Activated naive CD8-positive, alpha-beta T cell treated with anti-CD3 and anti-CD28 coated beads for 36 hours (primary cell): ENCODE measurements around the gene VPS26C. TPM values are rescaled to one million over a fixed set of nuclear protein-coding genes. Genes with fewer than 3 reads are reported as not detected.
"Not testable (repeated sequence)": the region's sequence is repeated elsewhere in the genome, so short reads cannot be mapped to it uniquely, and the experiment has no call there.

ENCODE experiments used
- DNase-seq: peaks from one replicate; pipeline ENCODE4 v3.0.0; 2021
- H3K27ac Mint-ChIP-seq: one replicate; pipeline ENCODE4 v1.8.0; 2022; ENCODE audit warnings: mild to moderate bottlenecking, moderate library complexity, mixed read lengths
- H3K27me3 Mint-ChIP-seq: one replicate; pipeline ENCODE4 v1.8.0; 2022; ENCODE audit warnings: mild to moderate bottlenecking, mixed read lengths
- H3K36me3 Mint-ChIP-seq: one replicate; pipeline ENCODE4 v1.8.0; 2021; ENCODE audit warnings: mild to moderate bottlenecking, mixed read lengths
- H3K4me1 Mint-ChIP-seq: one replicate; pipeline ENCODE4 v1.8.0; 2021; ENCODE audit warnings: mixed read lengths
- H3K4me3 Mint-ChIP-seq: one replicate; pipeline ENCODE4 v1.8.0; 2022; ENCODE audit warnings: mild to moderate bottlenecking, moderate library complexity, mixed read lengths
- H3K9me3 Mint-ChIP-seq: one replicate; pipeline ENCODE4 v1.8.0; 2022; ENCODE audit warnings: mixed read lengths
- total RNA-seq, 2 experiments: library from RNA; stranded (reverse); gene quantifications; one replicate each; pipeline ENCODE4 v1.2.3, GENCODE V29; 2021

Gene VPS26C
- 10 to 100 TPM; 60.7 to 62.6 TPM for total RNA-seq

DNA sequence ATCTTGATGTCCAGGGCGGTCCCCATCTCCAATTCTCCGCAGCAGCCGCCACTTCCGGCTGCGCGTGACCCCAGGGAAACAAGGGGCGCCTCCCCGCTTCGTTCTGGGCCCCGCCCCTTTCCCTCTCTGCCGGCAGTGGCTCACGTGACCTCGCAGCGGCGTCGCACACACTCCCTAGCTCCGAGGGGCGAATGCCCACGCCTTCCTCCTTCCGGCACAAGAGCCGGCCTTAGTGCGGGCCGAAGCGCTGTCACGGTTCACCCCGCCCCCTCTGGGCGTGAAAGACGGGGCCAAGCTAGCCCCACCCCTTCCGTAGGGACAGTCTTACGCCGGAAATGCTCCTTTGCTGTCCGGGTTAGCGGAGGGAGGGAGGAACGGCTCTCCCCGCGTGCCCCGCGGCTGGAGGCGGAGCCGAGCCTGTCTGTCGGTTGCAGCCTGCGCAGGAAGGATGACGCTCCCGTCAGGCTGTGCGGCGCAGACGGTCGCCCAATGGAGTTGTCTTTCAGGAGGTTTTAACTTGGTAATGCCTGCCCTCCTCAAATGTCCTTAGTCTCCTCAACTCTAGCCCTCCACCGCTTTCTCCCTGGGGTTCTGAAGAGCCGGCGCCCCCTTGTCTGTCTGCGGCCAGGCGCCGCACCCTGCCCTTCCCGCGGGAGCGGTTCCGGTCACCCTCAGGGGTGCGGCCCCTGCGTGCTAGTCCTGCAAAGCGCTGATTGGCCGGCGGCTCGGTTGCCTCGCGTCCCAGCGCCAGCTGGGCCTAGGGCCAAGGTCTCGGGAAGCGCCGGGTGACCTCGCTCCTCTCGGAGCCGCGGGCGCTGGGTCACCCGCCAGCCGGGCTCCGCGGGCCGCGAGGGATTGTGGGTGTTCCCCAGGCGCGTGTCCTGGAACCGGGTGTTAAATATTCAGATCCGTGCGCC is at the start of gene VPS26C:
TSS of gene VPS26C (minus strand) at position 66 of the 917 bp plus-strand sequence. CDS start at position 26, 40 bp downstream.
- peaks cover 29% of the 10 kb centered on the region for H3K4me1 Mint-ChIP-seq
- H3K27me3 Mint-ChIP-seq, result no peaks in the 10 kb centered on the region
- peak within 1 kb of the TSS; percentile 97 for H3K4me3 Mint-ChIP-seq

DNA sequence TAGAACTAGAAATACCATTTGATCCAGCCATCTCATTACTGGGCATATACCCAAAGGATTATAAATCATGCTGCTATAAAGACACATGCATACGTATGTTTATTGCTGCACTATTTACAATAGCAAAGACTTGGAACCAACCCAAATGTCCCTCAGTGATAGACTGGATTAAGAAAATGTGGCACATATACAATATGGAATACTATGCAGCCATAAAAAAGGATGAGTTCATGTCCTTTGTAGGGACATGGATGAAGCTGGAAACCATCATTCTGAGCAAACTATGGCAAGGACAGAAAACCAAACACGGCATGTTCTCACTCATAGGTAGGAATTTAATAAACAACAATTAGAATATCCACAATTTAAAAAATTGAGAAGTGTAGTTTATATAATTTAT is 48.9 kb upstream of the VPS26C start:
- not testable (repeated sequence) for H3K4me3 Mint-ChIP-seq, H3K4me1 Mint-ChIP-seq, H3K27ac Mint-ChIP-seq, DNase-seq, H3K27me3 Mint-ChIP-seq, H3K36me3 Mint-ChIP-seq
- peaks cover 13% of the 10 kb centered on the region for H3K9me3 Mint-ChIP-seq

More for the DNA sequence above, at the start of gene VPS26C:
- H3K9me3 Mint-ChIP-seq, result no peaks in the 10 kb centered on the region
- DNase-seq, result peak; percentile 99
- H3K27ac Mint-ChIP-seq, result peak within 1 kb of the TSS; percentile 97
- H3K36me3 Mint-ChIP-seq, result peaks cover 23% of the 10 kb centered on the region

DNA sequence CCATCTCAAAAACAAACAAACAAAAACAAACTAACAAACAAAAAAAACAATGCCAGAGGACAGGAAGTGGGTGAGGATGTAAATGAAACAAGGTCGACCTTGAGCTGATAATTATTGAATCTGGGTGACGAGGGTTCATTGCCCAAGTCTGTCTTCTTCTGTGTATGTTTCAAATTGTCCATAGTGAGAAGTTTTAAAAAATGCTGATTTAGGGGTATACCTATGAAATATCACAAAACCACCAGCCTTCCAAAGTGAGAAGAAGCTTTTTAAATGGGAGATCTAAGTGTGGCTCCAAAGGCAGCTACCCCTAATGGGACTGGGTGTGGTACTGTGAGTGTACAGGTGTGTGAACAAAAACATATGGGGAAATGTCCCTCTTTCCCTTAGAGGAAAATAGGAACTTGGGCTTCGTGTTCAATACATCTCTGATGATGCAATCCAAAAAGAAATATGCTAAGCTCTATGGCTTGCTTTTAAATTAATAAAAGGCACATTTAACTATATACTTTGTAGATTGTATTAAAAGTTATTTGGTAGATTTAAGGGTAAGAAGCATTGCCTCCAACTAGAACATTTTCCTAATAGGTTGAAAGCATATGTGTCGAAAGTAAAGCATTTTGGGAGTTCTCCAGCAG is 33.1 kb upstream of the VPS26C start:
- Mint-ChIP-seq H3K9me3 (no peaks in the 10 kb centered on the region), H3K4me1 (no peaks in the 10 kb centered on the region), H3K27me3 (no peaks in the 10 kb centered on the region), H3K4me3 (no peak overlapping the region), H3K36me3 (no peaks in the 10 kb centered on the region), H3K27ac (no peak overlapping the region)
- no peak for DNase-seq

DNA sequence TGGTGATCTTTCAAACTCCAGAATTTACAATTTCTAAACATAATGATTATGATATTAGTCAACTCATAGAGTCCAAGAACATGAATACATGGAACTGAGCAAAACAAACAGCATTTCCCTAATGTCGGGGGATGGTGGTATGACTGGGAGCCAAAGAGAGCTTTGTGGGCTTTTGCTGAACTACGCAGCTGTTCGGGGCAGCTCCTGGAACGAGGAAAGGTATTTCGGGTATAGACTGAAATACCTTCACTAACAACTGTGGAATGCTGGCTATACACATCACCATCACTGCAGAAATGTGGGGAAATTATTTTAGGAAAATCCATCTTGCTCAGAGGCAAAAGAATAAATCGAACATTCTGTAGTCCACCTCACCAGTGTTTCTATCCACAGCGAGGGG is 30.2 kb upstream of the VPS26C start:
- H3K27me3 Mint-ChIP-seq, result no peaks in the 10 kb centered on the region
- no peaks in the 10 kb centered on the region for H3K9me3 Mint-ChIP-seq
- no peak overlapping the region for H3K27ac Mint-ChIP-seq

DNA sequence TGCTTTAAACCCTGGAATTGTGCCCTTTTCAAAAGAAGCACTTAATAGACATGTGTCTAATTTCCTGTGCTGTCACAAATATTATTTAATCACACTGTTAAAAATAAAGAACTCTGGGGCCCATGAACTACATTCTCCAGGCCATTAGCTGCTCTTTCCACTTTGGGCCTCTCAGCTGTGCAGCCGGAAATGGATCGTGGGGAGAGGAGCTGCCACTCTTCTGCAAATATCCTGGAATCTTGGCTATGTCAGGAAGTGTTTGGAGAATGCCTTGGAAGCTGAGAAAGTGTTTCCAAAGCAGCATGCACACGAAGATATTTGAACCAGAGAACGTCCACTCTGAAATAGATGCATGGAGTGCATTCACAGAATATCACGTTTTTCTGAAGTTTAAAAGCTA is 27.5 kb upstream of the VPS26C start:
- no peak for DNase-seq
- Mint-ChIP-seq H3K4me3 (no peak overlapping the region), H3K27ac (no peak overlapping the region), H3K27me3 (no peaks in the 10 kb centered on the region), H3K9me3 (no peaks in the 10 kb centered on the region), H3K36me3 (no peaks in the 10 kb centered on the region), H3K4me1 (no peaks in the 10 kb centered on the region)

More for the DNA sequence above, 30.2 kb upstream of the VPS26C start:
- Mint-ChIP-seq H3K36me3 (no peaks in the 10 kb centered on the region), H3K4me3 (no peak overlapping the region), H3K4me1 (no peaks in the 10 kb centered on the region)
- DNase-seq, result no peak

DNA sequence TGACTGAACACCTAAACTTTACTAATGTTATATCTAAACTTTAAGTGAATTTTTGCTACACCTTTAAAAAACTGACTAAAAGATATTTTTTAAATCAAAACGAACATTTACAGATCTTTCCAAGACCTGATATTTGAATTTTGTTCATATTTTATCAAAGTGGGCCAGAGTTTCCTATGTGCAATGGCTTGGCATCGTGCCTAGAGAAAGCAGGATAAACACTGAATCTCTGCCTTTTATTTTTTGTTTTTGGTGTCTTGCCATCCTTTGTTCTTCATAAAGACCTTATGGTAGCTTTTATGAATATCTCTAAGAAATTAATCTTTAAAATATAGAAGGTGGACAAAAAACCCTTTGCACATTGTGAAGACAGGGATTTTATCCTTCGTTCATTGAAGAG is 25.8 kb upstream of the VPS26C start:
- no peaks in the 10 kb centered on the region for H3K9me3 Mint-ChIP-seq
- H3K4me3 Mint-ChIP-seq, result no peak overlapping the region
- DNase-seq, result no peak
- no peak overlapping the region for H3K27ac Mint-ChIP-seq
- no peaks in the 10 kb centered on the region for H3K4me1 Mint-ChIP-seq
- no peaks in the 10 kb centered on the region for H3K27me3 Mint-ChIP-seq
- no peaks in the 10 kb centered on the region for H3K36me3 Mint-ChIP-seq

DNA sequence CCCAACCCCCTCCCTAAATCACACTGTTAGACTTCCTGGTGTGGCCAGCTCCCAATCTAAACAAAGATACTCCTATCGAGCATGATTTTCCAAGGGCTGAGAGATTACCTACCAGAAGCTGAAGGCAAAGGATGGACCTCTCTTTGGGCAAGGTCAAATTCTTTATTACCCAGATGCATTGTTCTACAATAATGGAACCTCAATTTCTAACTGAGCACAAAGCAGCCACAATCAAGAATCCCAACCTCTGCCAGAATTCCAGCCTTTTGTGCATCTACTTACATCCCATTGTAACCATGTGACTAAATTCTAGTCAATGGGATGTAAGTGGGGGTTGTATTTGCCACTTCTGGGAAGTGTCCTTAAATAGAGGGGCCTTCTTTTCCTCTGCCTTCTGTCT is 24.9 kb upstream of the VPS26C start:
- Mint-ChIP-seq H3K9me3 (no peaks in the 10 kb centered on the region), H3K27me3 (no peaks in the 10 kb centered on the region), H3K36me3 (no peaks in the 10 kb centered on the region), H3K4me1 (no peaks in the 10 kb centered on the region), H3K27ac (no peak overlapping the region), H3K4me3 (no peak overlapping the region)
- no peak for DNase-seq

DNA sequence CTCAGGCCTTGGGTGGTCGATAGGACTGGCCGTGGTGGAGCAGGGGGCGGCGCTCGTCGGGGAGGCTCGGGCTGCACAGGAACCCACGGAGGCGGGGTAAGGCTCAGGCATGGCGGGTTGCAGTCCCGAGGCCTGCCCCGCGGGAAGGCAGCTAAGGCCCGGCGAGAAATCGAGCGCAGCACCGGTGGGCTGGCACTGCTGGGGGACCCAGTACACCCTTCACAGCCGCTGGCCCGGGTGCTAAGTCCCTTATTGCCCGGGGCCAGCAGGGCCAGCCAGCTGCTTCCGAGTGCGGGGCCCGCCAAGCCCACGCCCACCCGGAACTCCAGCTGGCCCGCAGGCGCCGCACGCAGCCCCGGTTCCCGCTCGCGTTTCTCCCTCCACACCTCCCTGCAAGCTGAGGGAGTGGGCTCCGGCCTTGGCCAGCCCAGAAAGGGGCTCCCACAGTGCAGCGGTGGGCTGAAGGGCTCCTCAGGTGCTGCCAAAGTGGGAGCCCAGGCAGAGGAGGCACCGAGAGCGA is 16.1 kb upstream of the VPS26C start:
- not testable (repeated sequence) for H3K27me3 Mint-ChIP-seq, H3K36me3 Mint-ChIP-seq, H3K27ac Mint-ChIP-seq, H3K9me3 Mint-ChIP-seq, H3K4me3 Mint-ChIP-seq, H3K4me1 Mint-ChIP-seq, DNase-seq

DNA sequence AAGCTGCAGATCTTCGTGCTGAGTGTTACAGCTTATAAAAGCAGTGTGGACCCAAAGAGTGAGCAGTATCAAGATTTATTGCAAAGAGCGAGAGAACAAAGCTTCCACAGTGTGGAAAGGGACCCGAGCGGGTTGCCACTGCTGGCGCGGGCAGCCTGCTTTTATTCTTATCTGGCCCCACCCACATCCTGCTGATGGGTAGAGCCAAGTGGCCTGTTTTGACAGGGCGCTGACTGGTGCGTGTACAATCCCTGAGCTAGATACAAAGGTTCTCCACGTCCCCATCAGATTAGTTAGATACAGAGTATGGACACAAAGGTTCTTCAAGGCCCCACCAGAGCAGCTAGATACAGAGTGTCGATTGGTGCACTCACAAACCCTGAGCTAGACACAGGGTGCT is 15.5 kb upstream of the VPS26C start:
- H3K27me3 Mint-ChIP-seq, DNase-seq, H3K4me1 Mint-ChIP-seq, H3K9me3 Mint-ChIP-seq, H3K27ac Mint-ChIP-seq, H3K36me3 Mint-ChIP-seq: not testable (repeated sequence)
- peak overlapping the region; percentile 60 for H3K4me3 Mint-ChIP-seq

DNA sequence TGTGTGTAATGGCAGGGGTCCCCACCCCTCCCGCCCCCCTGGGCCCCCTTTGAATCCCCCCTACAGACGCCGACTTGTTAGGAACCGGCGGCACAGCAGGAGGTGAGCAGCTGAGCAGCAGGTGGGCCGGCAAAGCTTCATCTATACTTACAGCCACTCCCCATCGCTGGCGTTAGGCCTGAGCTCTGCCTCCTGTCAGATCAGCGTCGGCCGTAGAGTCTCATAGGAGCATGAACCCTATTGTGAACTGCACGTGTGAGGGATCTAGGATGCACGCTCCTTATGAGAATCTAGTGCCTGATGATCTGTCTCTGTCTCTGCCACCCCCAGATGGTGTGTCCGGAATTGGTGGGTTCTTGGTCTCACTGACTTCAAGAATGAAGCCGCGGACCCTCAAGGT is 14.9 kb upstream of the VPS26C start:
- Mint-ChIP-seq H3K4me3 (peak overlapping the region; percentile 60), H3K9me3 (peaks cover 1% of the 10 kb centered on the region), H3K4me1 (no peaks in the 10 kb centered on the region), H3K36me3 (no peaks in the 10 kb centered on the region), H3K27ac (no peak overlapping the region), H3K27me3 (no peaks in the 10 kb centered on the region)
- DNase-seq, result no peak

DNA sequence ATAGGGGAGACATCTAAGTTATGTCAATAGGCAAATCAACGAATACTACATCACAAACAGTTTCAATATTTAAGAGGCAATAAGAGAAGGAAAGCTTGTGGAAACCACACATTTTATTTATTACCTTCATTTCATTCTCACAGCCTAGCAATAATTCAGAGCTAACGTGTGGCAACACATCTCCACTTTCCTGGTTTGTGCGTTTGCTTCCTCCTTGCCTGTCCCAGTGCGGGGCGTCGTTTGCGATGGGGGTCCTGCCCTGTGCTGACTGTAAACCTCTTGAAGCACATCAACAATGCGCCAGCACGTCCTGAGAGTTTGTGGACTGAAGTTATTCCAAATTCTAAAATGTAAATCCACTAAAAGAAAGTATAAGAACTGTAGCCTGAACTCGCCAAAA is 14.4 kb upstream of the VPS26C start:
- peak overlapping the region; percentile 23 for H3K4me3 Mint-ChIP-seq
- no peaks in the 10 kb centered on the region for H3K36me3 Mint-ChIP-seq
- DNase-seq, result no peak
- peaks cover 1% of the 10 kb centered on the region for H3K9me3 Mint-ChIP-seq
- H3K27ac Mint-ChIP-seq, result no peak overlapping the region
- H3K4me1 Mint-ChIP-seq, result no peaks in the 10 kb centered on the region
- no peaks in the 10 kb centered on the region for H3K27me3 Mint-ChIP-seq

DNA sequence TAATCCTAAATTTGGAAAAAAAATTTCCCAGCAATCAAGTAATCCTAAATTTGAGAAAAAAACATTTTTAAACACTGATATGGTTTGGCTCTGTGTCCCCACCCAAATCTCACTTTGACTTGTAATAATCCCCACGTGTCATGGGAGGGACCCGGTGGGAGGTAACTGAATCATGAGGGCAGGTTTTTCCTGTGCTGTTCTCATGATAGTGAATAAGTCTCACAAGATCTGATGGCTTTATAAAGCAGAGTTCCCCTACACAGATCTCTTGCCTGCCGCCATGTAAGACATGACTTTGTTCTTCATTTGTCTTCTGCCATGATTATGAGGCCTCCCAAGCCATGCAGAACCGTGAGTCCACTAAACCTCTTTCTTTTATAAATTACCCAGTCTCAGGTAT is 12.1 kb upstream of the VPS26C start:
- not testable (repeated sequence) for DNase-seq, H3K9me3 Mint-ChIP-seq, H3K4me1 Mint-ChIP-seq, H3K27ac Mint-ChIP-seq, H3K4me3 Mint-ChIP-seq, H3K36me3 Mint-ChIP-seq, H3K27me3 Mint-ChIP-seq

DNA sequence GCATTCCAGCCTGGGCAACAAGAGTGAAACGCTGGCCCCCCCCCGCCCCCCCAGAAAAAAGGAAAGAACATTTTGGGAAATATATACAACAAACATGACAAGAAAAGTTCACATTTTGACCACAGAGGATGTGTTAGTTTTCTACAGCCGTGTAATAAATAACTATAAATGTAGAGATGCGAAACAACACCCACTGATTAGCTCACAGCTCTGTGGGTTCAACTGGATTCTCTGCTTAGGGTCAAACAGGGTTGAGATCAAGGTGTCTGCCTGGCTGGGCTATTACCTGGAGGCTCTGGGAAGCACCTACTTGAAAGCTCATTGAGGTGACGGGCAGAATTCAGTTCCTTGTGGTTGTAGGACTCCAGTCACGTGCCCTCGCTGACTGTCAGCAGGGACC is 11.1 kb upstream of the VPS26C start:
- no peaks in the 10 kb centered on the region for H3K36me3 Mint-ChIP-seq
- no peak for DNase-seq
- H3K27me3 Mint-ChIP-seq, result no peaks in the 10 kb centered on the region
- no peak overlapping the region for H3K4me3 Mint-ChIP-seq
- H3K4me1 Mint-ChIP-seq, result peaks cover 4% of the 10 kb centered on the region
- H3K27ac Mint-ChIP-seq, result no peak overlapping the region
- H3K9me3 Mint-ChIP-seq, result peaks cover 1% of the 10 kb centered on the region

DNA sequence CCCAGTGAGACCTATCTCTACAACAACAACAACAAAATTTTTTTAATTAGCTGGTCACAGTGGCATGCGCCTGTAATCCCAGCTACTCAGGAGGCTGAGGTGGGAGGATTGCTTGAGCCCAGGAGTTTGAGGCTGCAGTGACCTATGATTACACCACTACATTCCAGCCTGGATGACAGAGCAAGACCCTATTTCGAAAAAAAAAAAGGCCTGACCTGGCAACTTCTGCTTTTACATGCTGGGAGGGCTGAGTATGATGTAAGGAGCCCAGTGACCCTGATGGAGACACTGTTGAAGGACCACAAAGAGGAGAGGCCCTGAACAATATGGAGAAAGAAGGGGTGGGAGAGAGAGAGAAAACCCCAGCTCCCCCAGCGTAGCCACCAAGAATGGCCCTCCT is 9.2 kb upstream of the VPS26C start:
- no peak overlapping the region for H3K27ac Mint-ChIP-seq
- no peak for DNase-seq
- no peak overlapping the region for H3K4me3 Mint-ChIP-seq
- no peaks in the 10 kb centered on the region for H3K36me3 Mint-ChIP-seq
- H3K4me1 Mint-ChIP-seq, result peaks cover 4% of the 10 kb centered on the region
- H3K27me3 Mint-ChIP-seq, result no peaks in the 10 kb centered on the region
- peaks cover 1% of the 10 kb centered on the region for H3K9me3 Mint-ChIP-seq

DNA sequence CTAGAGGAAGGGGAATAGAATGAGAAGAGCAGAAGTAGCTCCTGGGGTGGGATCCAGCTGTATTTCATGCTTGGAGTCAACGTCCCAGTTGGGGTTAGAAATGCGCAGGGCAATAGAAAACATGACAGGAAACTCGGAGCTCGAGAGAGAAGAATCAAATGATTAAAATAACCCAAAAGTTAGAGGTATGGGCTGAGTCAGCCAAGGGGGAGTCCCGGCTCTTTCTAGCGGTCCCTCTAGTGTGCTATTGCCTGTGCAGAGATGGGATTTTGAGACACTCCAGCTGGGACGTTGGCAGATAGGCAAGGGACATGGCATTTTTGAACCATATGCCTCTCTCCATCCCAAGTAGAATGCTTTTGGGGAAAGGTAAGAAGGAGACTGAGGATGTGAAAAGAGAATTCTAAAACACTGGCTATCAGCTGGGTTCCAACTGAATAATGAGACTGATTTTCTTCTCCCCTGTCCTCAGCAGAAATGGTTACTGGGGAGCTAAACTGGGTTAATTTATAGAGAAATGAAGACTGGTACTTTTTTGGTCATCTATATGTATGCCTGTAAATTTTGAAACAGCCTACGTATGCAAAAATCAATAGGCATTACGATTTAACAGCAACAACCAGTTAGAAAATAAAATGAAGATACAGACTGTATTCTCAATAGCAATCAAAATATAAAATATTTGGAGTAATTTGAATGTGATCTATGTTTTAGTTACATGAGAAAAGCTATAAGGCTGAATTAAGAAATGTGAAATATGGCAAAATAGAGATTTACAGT is 7.0 kb upstream of the VPS26C start:
- H3K4me3 Mint-ChIP-seq, result no peak overlapping the region
- H3K4me1 Mint-ChIP-seq, result peaks cover 4% of the 10 kb centered on the region
- no peaks in the 10 kb centered on the region for H3K27me3 Mint-ChIP-seq
- no peaks in the 10 kb centered on the region for H3K36me3 Mint-ChIP-seq
- no peaks in the 10 kb centered on the region for H3K9me3 Mint-ChIP-seq
- DNase-seq, result no peak
- no peak overlapping the region for H3K27ac Mint-ChIP-seq
